Endometrial microvascular endothelial cells (primary cell): ENCODE results near the gene GRAMD2B. TPM values are rescaled to one million over a fixed set of nuclear protein-coding genes. Genes with fewer than 3 reads are reported as not detected.
"Not testable (repeated sequence)": the region's sequence is repeated elsewhere in the genome, so short reads cannot be mapped to it uniquely, and the experiment has no call there.

Source experiments
- in situ Hi-C: cut with HindIII; loops from 2 replicates; pipeline ENCODE4 v1.10.0; 2017; ENCODE audit warnings: low sequenced_read_pairs, low pct_unique_long_range_greater_than_20kb; ENCODE audit errors: inconsistent ontology term
- total RNA-seq: library from RNA; depleted of rRNA; stranded (reverse); fragments of >200 nt; gene quantifications from one replicate; pipeline ENCODE4 v1.2.3, GENCODE V29; 2015; ENCODE audit errors: inconsistent ontology term

GRAMD2B gene
- total RNA-seq = 0.56 TPM

DNA sequence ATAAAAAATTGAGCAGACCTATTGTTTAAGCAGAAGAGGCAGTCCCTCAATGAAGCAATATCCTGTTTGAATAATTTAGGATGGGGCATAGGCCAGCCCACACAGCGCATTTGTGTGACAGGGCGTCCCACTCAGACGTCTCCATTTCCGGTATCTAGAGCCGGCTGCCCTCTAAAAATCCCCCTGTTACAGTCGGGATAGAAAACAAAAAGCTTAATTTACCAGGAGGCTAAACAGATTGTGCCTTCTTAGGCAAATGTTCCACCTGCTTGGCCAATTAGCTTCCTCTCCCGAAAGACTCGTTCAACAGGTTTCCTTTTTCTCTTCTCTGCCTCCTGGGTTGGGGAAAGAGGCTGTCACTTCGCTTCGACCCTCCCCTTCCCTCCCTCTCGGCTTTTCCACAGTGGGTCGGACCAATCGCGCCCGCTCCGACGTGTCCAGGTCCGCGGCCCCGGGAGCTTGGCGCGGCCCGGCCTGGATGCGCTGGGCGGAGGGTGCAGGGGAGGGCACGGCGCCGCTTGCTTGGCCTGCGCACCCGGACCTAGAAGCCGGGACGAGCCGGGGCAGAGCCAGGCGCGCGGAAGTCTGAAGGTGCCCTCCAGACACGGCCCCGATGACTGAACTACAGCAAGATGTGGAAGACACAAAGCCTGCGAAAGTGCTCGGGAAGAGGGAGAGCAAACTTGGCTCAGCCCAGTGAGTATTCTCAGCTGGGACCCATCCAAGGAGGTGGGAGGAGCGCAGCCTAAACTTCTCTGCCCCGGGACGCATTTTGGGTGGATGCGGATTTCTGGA, at the start of gene GRAMD2B:
Gene GRAMD2B, plus strand, starts transcription at position 416 of the 795 bp plus-strand sequence. Its CDS starts 198 bp downstream, at position 614.
- in situ Hi-C loops = no loop called here

DNA sequence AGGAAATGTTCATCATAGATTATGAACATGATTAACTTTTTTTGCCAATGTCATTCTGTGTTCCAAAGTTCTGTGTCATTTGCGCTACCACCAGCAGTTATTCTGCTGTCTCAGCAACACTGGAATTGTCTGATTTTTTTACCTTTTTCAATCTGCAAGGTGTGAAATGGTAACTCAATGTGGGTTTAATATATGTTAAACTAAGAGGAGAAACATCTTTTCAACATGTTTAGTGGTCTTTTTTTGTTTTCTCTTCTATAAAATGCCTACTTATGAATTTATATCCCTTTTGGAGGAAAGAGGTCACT, 49.1 kb upstream of the GRAMD2B start:
- in situ Hi-C loops = loop anchor here (25.0 kb wide), 1 partner anchor 163 kb away; no protein-coding TSS in a partner anchor

DNA sequence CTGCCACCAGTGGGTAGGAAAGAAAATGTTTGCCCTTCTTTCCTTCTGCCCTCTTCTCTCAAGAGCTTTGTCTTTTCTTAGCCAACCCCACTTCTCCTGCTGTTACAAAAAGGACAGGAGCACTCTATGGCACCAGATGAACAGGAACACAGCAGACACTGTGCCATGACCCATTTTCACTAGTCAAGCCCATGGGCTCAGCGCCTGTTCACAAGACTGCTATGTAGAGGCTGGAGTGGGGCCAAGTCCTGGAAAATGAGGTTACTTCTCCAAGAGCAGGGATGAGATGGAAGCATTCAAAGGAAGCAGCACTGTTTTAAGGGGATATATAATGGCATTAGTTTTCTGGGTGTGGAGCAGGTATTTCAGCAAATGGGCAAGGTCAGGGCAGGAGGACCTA, 46.8 kb upstream of the GRAMD2B start:
- in situ Hi-C loops = no loop called here

DNA sequence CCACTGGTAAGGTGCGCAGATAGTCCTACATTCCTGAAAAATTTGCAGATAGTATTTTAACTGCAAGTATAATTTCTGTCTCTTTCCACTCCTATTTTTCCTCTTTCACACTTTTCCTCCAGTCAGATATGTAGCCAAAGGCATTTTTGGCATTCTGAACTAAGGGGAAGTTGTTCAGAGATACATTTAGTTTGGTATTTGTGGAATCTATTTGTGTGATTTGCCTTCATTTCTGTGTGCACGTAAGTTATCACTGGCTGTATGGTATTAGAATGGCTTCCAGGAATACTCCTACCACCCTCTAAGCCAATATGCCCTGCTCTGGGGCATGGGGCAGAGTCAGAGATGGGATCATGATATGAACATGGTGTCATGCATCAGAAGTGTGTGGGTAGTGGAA, 45.8 kb upstream of the GRAMD2B start:
- in situ Hi-C loops = no loop called here

GRCh38 chr5:126380316-126380715, 42.9 kb upstream of the GRAMD2B start:
- in situ Hi-C loops = not testable (repeated sequence)

DNA sequence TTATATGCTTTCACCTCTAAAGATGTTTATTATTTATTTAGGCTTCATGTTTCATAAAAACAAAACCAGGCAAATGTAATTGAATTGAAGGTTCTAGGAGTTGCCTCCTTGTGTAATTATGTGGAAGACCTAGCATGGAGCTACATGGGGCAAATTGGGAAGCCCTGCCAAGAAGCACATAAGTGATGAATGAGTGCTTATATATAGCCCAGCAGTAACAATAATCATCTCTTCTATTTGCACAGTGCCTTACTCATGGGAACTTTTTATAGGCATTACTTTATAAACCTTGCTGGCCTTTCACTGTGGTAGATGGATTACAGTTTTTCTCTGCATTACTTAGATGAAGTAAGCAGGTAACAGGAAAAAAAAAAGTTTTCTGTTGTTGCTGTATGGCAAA, 40.0 kb upstream of the GRAMD2B start:
- in situ Hi-C loops = no loop called here

- in situ Hi-C loops = no loop called here
Measured at GRCh38 chr5:126383776-126384175, 39.4 kb upstream of the GRAMD2B start.

GRCh38 chr5:126384985-126385384, 38.2 kb upstream of the GRAMD2B start:
- in situ Hi-C loops = no loop called here

GRCh38 chr5:126385524-126386502, 37.4 kb upstream of the GRAMD2B start:
- in situ Hi-C loops = no loop called here

- in situ Hi-C loops = no loop called here
Measured at GRCh38 chr5:126389179-126389578, 34.0 kb upstream of the GRAMD2B start.

- in situ Hi-C loops = no loop called here
Measured at GRCh38 chr5:126390051-126390450, 33.2 kb upstream of the GRAMD2B start.

- in situ Hi-C loops = no loop called here
Measured at GRCh38 chr5:126391386-126391785, 31.8 kb upstream of the GRAMD2B start.

DNA sequence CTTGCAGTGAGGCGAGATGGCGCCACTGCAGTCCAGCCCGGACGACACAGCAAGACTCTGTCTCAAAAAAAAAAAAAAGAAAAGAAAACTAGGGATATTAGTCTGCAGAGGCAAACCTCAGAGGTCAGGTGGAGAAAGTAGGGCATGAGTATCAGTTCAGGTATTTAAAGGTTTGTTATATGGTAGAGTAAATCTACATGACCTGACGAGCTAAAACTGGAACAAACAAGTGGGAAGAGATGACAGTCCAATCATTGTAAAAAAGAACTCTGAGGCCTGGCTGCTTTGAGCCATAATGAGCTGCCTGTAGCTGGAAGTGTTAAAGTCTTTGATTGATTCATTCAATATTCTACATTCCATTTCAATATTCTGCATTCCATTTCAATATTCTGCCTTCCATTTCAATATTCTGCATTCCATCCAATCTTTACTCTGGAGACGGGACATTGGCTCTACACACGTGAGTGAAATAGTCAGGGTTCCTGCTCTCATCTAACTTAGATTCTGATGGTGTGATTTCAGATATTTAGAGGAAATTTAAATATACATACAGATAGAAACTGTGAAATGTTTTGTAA, 28.9 kb upstream of the GRAMD2B start:
- in situ Hi-C loops = no loop called here

- in situ Hi-C loops = no loop called here
Measured at GRCh38 chr5:126395198-126395597, 28.0 kb upstream of the GRAMD2B start.

GRCh38 chr5:126395605-126396004, 27.6 kb upstream of the GRAMD2B start:
- in situ Hi-C loops = no loop called here

DNA sequence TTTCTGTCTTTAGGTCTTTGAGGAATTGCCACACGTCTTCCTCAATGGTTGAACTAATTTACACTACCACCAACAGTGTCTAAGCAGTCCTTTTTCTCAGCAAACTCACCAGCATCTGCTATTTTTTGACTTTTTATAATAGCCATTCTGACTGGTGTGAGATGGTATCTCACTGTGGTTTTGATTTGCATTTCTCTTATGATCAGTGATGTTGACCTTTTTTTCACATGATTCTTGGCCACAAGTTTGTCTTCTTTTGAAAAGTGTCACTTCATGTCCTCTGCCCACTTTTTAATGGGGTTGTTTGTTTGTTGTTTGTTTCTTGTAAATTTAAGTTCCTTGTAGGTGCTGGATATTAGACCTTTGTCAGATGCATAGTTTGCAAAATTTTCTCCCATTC, 26.5 kb upstream of the GRAMD2B start:
- in situ Hi-C loops = not testable (repeated sequence)

GRCh38 chr5:126398791-126399190, 24.4 kb upstream of the GRAMD2B start:
- in situ Hi-C loops = no loop called here

DNA sequence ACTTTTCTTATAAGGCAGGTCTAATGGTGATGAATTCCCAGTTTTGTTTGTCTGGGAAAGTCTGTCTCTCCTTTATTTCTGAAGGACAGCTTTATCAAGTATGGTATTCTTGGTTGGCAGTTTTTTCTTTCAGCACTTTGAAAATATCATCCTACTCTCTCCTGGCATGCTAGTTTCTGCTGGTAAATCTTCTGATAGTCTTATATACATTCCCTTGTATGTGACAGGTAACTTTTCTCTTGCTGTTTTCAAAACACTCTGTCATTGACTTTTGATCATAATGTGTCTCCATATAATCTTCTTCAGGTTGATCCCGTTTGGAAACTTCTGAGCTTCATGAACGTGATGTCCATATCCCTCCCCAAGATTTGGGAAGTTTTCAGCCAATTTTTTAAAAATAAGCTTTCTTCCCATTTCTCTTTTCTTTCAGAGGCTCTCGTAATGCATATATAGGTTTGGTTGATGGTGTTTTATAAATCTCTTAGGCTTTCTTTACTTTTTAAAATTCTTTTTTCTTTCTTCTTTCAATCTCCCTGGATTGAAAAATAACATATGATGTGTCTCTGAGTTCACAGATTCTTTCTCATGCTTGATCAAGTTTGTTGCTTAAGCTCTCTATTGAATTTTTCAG, 22.5 kb upstream of the GRAMD2B start:
- in situ Hi-C loops = no loop called here
